SK-N-SH (cell line): ENCODE data around the gene ADGRL3. TPM values are rescaled to one million over a fixed set of nuclear protein-coding genes. Genes with fewer than 3 reads are reported as not detected.

Experiments
- CTCF ChIA-PET: fragments of 300-600, 350-600 bp; formaldehyde crosslinking; extraction: SDS; loops from one replicate; lab custom pipeline; 2021; lab: Yijun Ruan, JAX
- POLR2A ChIA-PET: fragments of 350-600 bp; sonication (Branson Sonifier 250); formaldehyde crosslinking; extraction: SDS; loops from one replicate; lab custom pipeline; 2020; ENCODE audit warnings: antibody characterized with exemption, inconsistent platforms; lab: Yijun Ruan, JAX
- DNase-seq: peaks from one replicate; pipeline ENCODE4 v3.0.0; 2012
- H2AFZ ChIP-seq: fragments of 200-600 bp; sonication (generic); 2 replicates; pipeline ENCODE4 v1.8.1; 2016; ENCODE audit warnings: antibody characterized with exemption, mild to moderate bottlenecking, low read depth
- H3F3A ChIP-seq: fragments of 200-600 bp; sonication (generic); replicated peaks from 2 replicates; pipeline ENCODE3; 2016; ENCODE audit warnings: antibody characterized with exemption, mild to moderate bottlenecking; ENCODE audit not compliant: insufficient read depth
- H3K27ac ChIP-seq, 2 experiments: fragments of 200-500 bp in 1 of 2; fragments of 200-600 bp in 1 of 2; sonication (Bioruptor generic) in 1 of 2; sonication (generic), shearing (Covaris generic) in 1 of 2; 2 replicates each; pipeline versions ENCODE4 v1.5.1 to v1.6.1; 2014 to 2016; ENCODE audit warnings: low read depth in 2 of 2, inconsistent platforms in 1 of 2, low read length in 1 of 2, mild to moderate bottlenecking in 1 of 2, mixed read lengths in 1 of 2
- H3K27me3 ChIP-seq: fragments of 200-600 bp; sonication (generic), shearing (Covaris generic); 2 replicates; pipeline ENCODE4 v1.6.1; 2016; ENCODE audit warnings: mixed run types; ENCODE audit not compliant: insufficient read depth
- H3K36me3 ChIP-seq, 2 experiments: fragments of 200-500 bp in 1 of 2; fragments of 200-600 bp in 1 of 2; sonication (Bioruptor generic) in 1 of 2; sonication (generic) in 1 of 2; replicated peaks in 1 of 2; 2 replicates each; pipeline versions ENCODE3 to v1.5.1; 2014 to 2016; ENCODE audit warnings: low read length in 1 of 2, mild to moderate bottlenecking in 1 of 2; ENCODE audit not compliant: insufficient read depth in 2 of 2, control insufficient read depth in 1 of 2
- H3K4me1 ChIP-seq, 2 experiments: fragments of 200-500 bp in 1 of 2; fragments of 200-600 bp in 1 of 2; sonication (Bioruptor generic) in 1 of 2; sonication (generic), shearing (Covaris generic) in 1 of 2; 2 replicates each; pipeline versions ENCODE4 v1.5.1 to v1.6.1; 2014 to 2016; ENCODE audit warnings: low read depth in 1 of 2, low read length in 1 of 2, mixed run types in 1 of 2; ENCODE audit not compliant: insufficient read depth in 2 of 2, control insufficient read depth in 1 of 2
- H3K4me2 ChIP-seq: fragments of 200-600 bp; sonication (generic), shearing (Covaris generic); 2 replicates; pipeline ENCODE4 v1.6.1; 2017; ENCODE audit warnings: mixed run types
- H3K4me3 ChIP-seq, 2 experiments: fragments of 200-500 bp in 1 of 2; fragments of 200-600 bp in 1 of 2; sonication (Bioruptor generic) in 1 of 2; sonication (generic), shearing (Covaris generic) in 1 of 2; 2 replicates each; pipeline versions ENCODE4 v1.5.1 to v1.8.1; 2014 to 2016; ENCODE audit warnings: low read depth in 2 of 2, inconsistent platforms in 1 of 2, low read length in 1 of 2, mild to moderate bottlenecking in 1 of 2, mixed read lengths in 1 of 2, moderate library complexity in 1 of 2
- H3K79me2 ChIP-seq: fragments of 200-600 bp; sonication (generic); 2 replicates; pipeline ENCODE4 v1.8.1; 2017; ENCODE audit warnings: mild to moderate bottlenecking; ENCODE audit not compliant: insufficient read depth
- H3K9ac ChIP-seq: fragments of 200-600 bp; sonication (generic); 2 replicates; pipeline ENCODE4 v1.6.1; 2017; ENCODE audit warnings: mixed run types
- H3K9me2 ChIP-seq: fragments of 200-600 bp; sonication (generic); 2 replicates; pipeline ENCODE4 v1.6.1; 2017; ENCODE audit warnings: mixed run types
- H3K9me3 ChIP-seq: fragments of 200-600 bp; sonication (generic); 2 replicates; pipeline ENCODE4 v1.6.1; 2017; ENCODE audit warnings: mixed run types, mild to moderate bottlenecking, moderate library complexity
- H4K20me1 ChIP-seq: fragments of 200-600 bp; sonication (generic); 2 replicates; pipeline ENCODE4 v1.6.1; 2017; ENCODE audit warnings: mild to moderate bottlenecking, mixed run types; ENCODE audit not compliant: insufficient read depth
- CHD2 ChIP-seq: fragments of 150-350 bp; IDR thresholded peaks from 2 replicates; pipeline ENCODE4 v1.6.1; 2018; ENCODE audit warnings: low read length; ENCODE audit not compliant: partially characterized antibody
- ELF1 ChIP-seq: IDR thresholded peaks from 2 replicates; pipeline ENCODE4 v1.4.0; 2012
- EP300 ChIP-seq, 2 experiments: IDR thresholded peaks; 2 replicates each; pipeline versions ENCODE4 v1.4.0 to v1.6.1; 2012; ENCODE audit warnings: borderline replicate concordance in 1 of 2, low read depth in 1 of 2, low read length in 1 of 2
- EZH2phosphoT487 ChIP-seq: fragments of 200-600 bp; sonication (generic); IDR thresholded peaks from 2 replicates; pipeline ENCODE4 v1.6.1; 2017; ENCODE audit warnings: low read depth, mixed run types, mild to moderate bottlenecking, antibody characterized with exemption, moderate library complexity, borderline replicate concordance
- FOSL2 ChIP-seq: IDR thresholded peaks from 2 replicates; pipeline ENCODE4 v1.4.0; 2012; ENCODE audit warnings: low read depth, mild to moderate bottlenecking, moderate library complexity, borderline replicate concordance
- GABPA ChIP-seq: IDR thresholded peaks from 2 replicates; pipeline ENCODE4 v1.4.0; 2012; ENCODE audit warnings: low read depth, mild to moderate bottlenecking
- GATA2 ChIP-seq: sonication (generic); formaldehyde crosslinking; IDR thresholded peaks from 2 replicates; pipeline ENCODE4 v1.5.0; 2020; ENCODE audit warnings: mild to moderate bottlenecking, missing genetic modification reagents
- MEF2A ChIP-seq: IDR thresholded peaks from 2 replicates; pipeline ENCODE4 v1.4.0; 2012; ENCODE audit warnings: low read depth, borderline replicate concordance
- MXI1 ChIP-seq: IDR thresholded peaks from 2 replicates; pipeline ENCODE4 v1.6.1; 2012; ENCODE audit warnings: mild to moderate bottlenecking, low read depth, low read length, improper control_type of control experiment
- PBX3 ChIP-seq: IDR thresholded peaks from 2 replicates; pipeline ENCODE4; 2012
- RAD21 ChIP-seq: IDR thresholded peaks from 2 replicates; pipeline ENCODE4 v1.6.1; 2012; ENCODE audit warnings: mild to moderate bottlenecking, low read length
- RCOR1 ChIP-seq: fragments of 150-350 bp; IDR thresholded peaks from 2 replicates; pipeline ENCODE4 v1.6.1; 2017; ENCODE audit warnings: antibody characterized with exemption, low read length
- RXRA ChIP-seq: IDR thresholded peaks from 2 replicates; pipeline ENCODE4 v1.4.0; 2012; ENCODE audit warnings: low read depth, mild to moderate bottlenecking, borderline replicate concordance
- SIN3A ChIP-seq: IDR thresholded peaks from 2 replicates; pipeline ENCODE4 v1.6.1; 2012; ENCODE audit warnings: low read depth, mild to moderate bottlenecking, low read length, moderate library complexity, borderline replicate concordance
- SMC3 ChIP-seq: IDR thresholded peaks from 2 replicates; pipeline ENCODE4 v1.6.1; 2012; ENCODE audit warnings: low read depth, low read length, improper control_type of control experiment
- TCF12 ChIP-seq: IDR thresholded peaks from 2 replicates; pipeline ENCODE4 v1.4.0; 2012
- TEAD4 ChIP-seq: IDR thresholded peaks from 2 replicates; pipeline ENCODE4 v1.4.0; 2012; ENCODE audit warnings: mild to moderate bottlenecking, borderline replicate concordance; ENCODE audit not compliant: insufficient read depth
- WGBS: methylation state at CpG from one replicate; pipeline ENCODE4 v1.1.6; 2017; ENCODE audit warnings: low lambda C conversion rate; 5-methylcytosine and 5-hydroxymethylcytosine counted together
- polyA plus RNA-seq, 3 experiments: library from polyadenylated mRNA; depleted of rRNA; stranded (reverse); fragments of >200 nt; gene quantifications; 2 replicates each; pipeline ENCODE4 v1.2.3, GENCODE V29; 2012
- TF ChIP-seq, protein P1 (sequence below): fragments of 150-350 bp; IDR thresholded peaks from 2 replicates; pipeline ENCODE4 v1.6.1; 2017; ENCODE audit warnings: antibody characterized with exemption, low read length, low read depth, borderline replicate concordance
- TF ChIP-seq, protein P2 (sequence below): IDR thresholded peaks from 2 replicates; pipeline ENCODE4 v1.6.1; 2012; ENCODE audit warnings: mild to moderate bottlenecking, low read depth, low read length, moderate library complexity
- TF ChIP-seq, protein P3 (sequence below): IDR thresholded peaks from 2 replicates; pipeline ENCODE4 v1.4.0; 2012; ENCODE audit warnings: low read depth
- TF ChIP-seq, protein P4 (sequence below): IDR thresholded peaks from 2 replicates; pipeline ENCODE4 v1.4.0; 2012; ENCODE audit warnings: low read depth, borderline replicate concordance
- TF ChIP-seq, protein P5 (sequence below): IDR thresholded peaks from 2 replicates; pipeline ENCODE4 v1.4.0; 2012; ENCODE audit warnings: low read depth, borderline replicate concordance

Gene ADGRL3
- polyA plus RNA-seq, 1 of the 3 experiments (the other 2 are of a cell fraction) = 0.03 TPM

- no peaks in the 10 kb centered on the region for H3K36me3 ChIP-seq
- no peaks in the 10 kb centered on the region for H3K27me3 ChIP-seq
- peak; percentile 32 for DNase-seq
- no peak for TF ChIP-seq GABPA
- TF ChIP-seq, protein P1, sequence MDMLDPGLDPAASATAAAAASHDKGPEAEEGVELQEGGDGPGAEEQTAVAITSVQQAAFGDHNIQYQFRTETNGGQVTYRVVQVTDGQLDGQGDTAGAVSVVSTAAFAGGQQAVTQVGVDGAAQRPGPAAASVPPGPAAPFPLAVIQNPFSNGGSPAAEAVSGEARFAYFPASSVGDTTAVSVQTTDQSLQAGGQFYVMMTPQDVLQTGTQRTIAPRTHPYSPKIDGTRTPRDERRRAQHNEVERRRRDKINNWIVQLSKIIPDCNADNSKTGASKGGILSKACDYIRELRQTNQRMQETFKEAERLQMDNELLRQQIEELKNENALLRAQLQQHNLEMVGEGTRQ = no peak
- TF ChIP-seq MEF2A = no peak
- TF ChIP-seq SMC3 = no peak
- TF ChIP-seq FOSL2 = no peak
- TF ChIP-seq RAD21 = 0 out of 2 replicates have a peak, but pooled peaks have one; percentile 11
- peak; percentile 33 for TF ChIP-seq TCF12
- no peak for TF ChIP-seq EZH2phosphoT487
- no peak for TF ChIP-seq ELF1
- TF ChIP-seq, protein P2, sequence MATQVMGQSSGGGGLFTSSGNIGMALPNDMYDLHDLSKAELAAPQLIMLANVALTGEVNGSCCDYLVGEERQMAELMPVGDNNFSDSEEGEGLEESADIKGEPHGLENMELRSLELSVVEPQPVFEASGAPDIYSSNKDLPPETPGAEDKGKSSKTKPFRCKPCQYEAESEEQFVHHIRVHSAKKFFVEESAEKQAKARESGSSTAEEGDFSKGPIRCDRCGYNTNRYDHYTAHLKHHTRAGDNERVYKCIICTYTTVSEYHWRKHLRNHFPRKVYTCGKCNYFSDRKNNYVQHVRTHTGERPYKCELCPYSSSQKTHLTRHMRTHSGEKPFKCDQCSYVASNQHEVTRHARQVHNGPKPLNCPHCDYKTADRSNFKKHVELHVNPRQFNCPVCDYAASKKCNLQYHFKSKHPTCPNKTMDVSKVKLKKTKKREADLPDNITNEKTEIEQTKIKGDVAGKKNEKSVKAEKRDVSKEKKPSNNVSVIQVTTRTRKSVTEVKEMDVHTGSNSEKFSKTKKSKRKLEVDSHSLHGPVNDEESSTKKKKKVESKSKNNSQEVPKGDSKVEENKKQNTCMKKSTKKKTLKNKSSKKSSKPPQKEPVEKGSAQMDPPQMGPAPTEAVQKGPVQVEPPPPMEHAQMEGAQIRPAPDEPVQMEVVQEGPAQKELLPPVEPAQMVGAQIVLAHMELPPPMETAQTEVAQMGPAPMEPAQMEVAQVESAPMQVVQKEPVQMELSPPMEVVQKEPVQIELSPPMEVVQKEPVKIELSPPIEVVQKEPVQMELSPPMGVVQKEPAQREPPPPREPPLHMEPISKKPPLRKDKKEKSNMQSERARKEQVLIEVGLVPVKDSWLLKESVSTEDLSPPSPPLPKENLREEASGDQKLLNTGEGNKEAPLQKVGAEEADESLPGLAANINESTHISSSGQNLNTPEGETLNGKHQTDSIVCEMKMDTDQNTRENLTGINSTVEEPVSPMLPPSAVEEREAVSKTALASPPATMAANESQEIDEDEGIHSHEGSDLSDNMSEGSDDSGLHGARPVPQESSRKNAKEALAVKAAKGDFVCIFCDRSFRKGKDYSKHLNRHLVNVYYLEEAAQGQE = no peak
- TF ChIP-seq, protein P3, sequence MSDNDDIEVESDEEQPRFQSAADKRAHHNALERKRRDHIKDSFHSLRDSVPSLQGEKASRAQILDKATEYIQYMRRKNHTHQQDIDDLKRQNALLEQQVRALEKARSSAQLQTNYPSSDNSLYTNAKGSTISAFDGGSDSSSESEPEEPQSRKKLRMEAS = no peak
- peak; percentile 22; the same call in 1 of the 2 replicates for TF ChIP-seq MXI1
- TF ChIP-seq, protein P4, sequence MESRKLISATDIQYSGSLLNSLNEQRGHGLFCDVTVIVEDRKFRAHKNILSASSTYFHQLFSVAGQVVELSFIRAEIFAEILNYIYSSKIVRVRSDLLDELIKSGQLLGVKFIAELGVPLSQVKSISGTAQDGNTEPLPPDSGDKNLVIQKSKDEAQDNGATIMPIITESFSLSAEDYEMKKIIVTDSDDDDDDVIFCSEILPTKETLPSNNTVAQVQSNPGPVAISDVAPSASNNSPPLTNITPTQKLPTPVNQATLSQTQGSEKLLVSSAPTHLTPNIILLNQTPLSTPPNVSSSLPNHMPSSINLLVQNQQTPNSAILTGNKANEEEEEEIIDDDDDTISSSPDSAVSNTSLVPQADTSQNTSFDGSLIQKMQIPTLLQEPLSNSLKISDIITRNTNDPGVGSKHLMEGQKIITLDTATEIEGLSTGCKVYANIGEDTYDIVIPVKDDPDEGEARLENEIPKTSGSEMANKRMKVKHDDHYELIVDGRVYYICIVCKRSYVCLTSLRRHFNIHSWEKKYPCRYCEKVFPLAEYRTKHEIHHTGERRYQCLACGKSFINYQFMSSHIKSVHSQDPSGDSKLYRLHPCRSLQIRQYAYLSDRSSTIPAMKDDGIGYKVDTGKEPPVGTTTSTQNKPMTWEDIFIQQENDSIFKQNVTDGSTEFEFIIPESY = no peak
- TF ChIP-seq SIN3A = no peak
- TF ChIP-seq CHD2 = peak; percentile 45
- peak in 1 of 2 experiments; percentile 94; a peak in 2 of 4 replicates for TF ChIP-seq EP300 (IDR thresholded peaks at IDR 0.05; ENCODE audit: borderline replicate concordance in 1 of 2, low read depth in 1 of 2, low read length in 1 of 2)
- TF ChIP-seq TEAD4 = peak; percentile 42; the same call in 1 of the 2 replicates
- TF ChIP-seq RXRA = no peak
- TF ChIP-seq PBX3 = no peak
- TF ChIP-seq, protein P5, sequence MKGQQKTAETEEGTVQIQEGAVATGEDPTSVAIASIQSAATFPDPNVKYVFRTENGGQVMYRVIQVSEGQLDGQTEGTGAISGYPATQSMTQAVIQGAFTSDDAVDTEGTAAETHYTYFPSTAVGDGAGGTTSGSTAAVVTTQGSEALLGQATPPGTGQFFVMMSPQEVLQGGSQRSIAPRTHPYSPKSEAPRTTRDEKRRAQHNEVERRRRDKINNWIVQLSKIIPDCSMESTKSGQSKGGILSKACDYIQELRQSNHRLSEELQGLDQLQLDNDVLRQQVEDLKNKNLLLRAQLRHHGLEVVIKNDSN = no peak
- TF ChIP-seq GATA2 (CRISPR knock-in tag) = peak; percentile 88
- TF ChIP-seq RCOR1 = peak; percentile 87
- TF ChIP-seq, all 33 proteins: peak for 8
- Histone ChIP-seq H3K9me3 (no peaks in the 10 kb centered on the region), H3F3A (no peaks in the 10 kb centered on the region), H3K27ac (peak overlapping the region in 1 of 2 experiments; percentile 34; a peak in 1 of 4 replicates), H3K4me3 (no peak overlapping the region), H3K4me2 (no peak overlapping the region), H2AFZ (no peak overlapping the region), H3K79me2 (no peaks in the 10 kb centered on the region), H4K20me1 (no peaks in the 10 kb centered on the region), H3K9me2 (no peaks in the 10 kb centered on the region), H3K9ac (no peak overlapping the region), H3K4me1 (peaks cover 0 to 9% of the 10 kb centered on the region in 2 experiments; a peak in 2 of 4 replicates)
- POLR2A ChIA-PET = no interaction called here
- CTCF ChIA-PET = interaction anchor here (1.1 kb wide), 1 partner anchor 9 kb away, joined by 3 read pairs; no protein-coding TSS in a partner anchor
- WGBS = 0% methylated on average over 1 of the region's 1 CpG
These were observed 627.8 kb downstream of the ADGRL3 start for GRCh38 chr4:61827907-61828391.
